GM18511 (cell line): ENCODE results near the gene LRRC26.

ENCODE experiments used
- ATAC-seq: cut with Tn5 transposase; IDR thresholded peaks from one replicate; pipeline ENCODE4 v1.9.1; 2021; ENCODE audit warnings: mild to moderate bottlenecking, moderate library complexity; ENCODE audit not compliant: unreplicated experiment

LRRC26 gene, protein sequence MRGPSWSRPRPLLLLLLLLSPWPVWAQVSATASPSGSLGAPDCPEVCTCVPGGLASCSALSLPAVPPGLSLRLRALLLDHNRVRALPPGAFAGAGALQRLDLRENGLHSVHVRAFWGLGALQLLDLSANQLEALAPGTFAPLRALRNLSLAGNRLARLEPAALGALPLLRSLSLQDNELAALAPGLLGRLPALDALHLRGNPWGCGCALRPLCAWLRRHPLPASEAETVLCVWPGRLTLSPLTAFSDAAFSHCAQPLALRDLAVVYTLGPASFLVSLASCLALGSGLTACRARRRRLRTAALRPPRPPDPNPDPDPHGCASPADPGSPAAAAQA

DNA sequence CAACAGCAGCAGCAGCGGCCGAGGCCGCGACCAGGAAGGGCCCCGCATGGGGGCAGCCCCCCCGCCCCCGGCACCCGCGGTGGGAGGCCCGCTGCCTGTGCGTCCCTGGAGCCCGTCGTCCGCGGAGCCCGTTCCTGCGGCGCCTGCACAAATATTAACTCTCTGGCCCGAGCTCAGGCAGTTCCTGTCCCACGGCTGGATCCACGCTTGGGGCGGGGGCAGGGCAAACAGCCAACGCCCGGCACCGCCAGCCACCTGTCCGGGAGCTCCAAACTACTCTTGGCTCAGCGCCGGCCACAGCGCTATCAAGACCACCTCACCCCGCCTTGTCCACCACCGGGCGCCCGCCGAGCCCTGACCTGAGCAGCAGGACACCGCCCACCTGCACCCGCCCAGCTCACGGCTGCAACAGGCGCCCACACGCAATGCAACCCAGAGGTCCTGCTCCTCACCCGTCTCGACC lies at the start of gene LRRC26:
Gene LRRC26 (minus strand): TSS at position 156 of the 463 bp plus-strand sequence. CDS start 108 bp downstream, at position 48.
- no peak for ATAC-seq

DNA sequence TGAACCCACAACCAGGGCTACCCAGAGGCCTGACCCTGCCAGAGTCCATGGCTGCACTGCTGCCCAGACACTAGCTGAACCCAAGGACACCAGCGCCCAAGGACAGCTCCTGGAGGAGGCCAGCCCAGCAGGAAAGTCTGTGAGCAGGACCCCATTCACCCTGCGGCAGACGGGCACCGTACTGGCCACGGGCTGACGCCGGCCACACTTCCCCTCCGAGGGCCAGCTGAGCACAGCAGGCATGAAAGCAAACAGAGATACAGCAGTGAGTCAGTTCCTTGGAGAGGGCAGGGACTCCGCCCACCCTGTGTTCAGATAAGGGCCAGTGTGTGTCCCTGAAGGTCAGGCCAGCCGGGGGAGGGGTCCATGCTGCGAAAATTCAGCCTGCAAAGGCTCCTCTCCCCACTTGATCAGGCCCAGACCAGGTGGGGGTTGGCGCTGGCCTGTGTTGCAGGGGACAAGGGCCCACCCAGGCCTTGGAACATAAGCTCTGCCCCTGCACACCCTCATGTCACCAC lies 49.0 kb upstream of the LRRC26 start:
- ATAC-seq, result no peak

DNA sequence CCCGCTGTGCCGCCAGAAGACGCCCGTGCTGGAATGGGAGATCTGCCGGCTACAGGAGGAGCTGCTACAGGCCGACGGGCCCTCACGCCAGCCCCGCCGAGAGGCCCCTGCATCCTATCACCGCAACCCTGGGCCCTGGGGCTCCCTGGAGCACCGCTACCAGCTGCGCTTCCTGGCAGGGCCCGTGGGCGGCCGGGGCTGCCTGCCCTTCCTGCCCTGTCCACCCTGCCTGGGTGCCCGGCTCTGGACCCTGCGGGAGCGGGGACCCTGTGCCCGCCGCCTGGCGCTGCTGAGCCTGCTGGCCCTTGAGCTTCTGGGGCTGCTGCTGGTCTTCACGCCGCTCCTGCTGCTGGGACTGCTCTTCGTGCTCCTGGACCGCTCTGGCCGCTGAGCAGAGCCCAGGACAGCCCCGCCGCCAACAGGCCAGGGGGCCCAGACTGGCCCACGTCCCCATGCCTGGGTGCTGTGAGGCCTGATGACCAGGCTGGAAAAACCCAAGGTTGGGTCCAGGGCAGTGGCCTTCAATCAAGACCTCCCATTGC lies 48.4 kb upstream of the LRRC26 start:
- no peak for ATAC-seq

DNA sequence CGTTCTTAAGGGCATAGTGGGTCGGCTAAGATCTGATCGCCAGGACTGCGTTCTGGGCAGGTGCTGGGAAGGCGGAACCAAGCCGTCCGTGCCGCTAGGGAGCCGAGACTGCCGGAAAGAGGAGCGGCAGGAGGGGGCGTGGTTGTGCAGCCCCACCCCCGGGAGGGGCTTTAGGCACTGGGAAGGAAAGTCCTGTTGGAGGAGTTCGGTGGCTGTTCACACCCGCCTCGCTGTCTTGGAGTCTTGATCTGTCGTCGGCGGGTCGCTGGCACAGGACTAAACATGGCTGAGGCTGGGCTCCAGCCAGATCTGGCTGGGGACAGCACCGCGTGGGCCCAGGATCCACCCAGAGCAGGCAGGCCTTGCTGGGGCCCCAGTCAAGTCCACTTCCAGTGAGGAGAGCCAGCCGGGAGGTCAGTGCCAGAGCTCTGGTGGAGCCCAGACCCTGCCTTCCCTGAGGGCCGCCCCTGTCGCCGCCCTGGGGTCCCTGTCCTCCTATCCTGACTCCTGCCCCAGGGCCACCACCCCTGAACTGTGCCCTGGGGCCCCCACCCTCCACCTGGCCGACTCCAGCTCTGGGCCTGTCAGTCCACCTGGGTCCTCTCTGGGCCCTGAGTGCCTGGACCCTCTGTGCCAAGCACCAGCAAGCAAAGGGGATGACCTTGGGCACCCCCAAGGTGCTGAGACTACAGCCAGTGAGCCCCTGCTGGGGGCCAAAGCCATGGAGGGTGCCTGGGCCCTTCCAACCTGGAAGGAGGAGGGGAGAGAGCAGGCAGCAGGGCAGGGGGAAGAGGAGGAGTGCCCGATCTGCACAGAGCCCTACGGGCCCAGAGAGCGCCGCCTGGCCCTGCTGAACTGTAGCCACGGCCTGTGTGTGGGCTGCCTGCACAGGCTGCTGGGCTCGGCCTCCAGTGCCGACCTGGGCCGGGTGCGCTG lies 47.7 kb upstream of the LRRC26 start:
- no peak for ATAC-seq

DNA sequence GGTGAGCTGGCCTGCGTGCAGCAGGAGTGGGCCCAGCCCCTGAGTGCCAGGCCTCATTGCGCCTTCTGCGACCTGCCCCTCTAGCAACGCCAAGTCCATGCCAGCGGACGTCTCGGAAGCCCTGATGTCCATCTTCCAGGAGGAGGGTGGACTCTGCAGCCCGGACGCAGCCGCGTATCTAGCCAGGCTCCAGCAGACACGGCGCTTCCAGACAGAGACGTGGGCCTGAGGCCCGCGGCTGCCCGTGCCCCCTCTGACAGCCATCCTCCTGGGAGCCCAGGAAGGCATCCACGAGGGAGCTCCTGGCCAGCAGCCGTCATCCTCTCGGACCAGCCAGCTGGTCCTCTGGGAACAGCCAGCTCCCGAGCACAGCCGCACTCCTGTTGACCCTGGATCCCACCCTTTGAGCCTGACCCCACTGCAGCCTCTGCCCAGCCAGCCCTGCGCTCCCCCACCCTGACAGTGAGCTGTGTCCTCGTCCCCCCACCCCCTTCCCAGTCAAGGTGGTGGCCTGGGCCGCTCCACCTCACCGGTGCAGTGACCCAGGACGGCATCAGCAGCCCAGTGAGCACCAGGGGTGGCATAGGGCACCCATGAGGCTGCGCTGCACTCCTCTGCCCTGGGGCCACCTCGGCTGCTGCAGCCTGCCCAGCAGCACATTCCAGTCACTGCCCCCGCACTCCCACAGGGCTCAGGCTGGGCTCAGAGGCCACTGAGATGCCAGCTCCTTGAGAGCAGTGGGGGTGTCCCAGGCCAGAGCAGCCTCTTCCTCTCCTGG lies 46.5 kb upstream of the LRRC26 start:
- no peak for ATAC-seq

DNA sequence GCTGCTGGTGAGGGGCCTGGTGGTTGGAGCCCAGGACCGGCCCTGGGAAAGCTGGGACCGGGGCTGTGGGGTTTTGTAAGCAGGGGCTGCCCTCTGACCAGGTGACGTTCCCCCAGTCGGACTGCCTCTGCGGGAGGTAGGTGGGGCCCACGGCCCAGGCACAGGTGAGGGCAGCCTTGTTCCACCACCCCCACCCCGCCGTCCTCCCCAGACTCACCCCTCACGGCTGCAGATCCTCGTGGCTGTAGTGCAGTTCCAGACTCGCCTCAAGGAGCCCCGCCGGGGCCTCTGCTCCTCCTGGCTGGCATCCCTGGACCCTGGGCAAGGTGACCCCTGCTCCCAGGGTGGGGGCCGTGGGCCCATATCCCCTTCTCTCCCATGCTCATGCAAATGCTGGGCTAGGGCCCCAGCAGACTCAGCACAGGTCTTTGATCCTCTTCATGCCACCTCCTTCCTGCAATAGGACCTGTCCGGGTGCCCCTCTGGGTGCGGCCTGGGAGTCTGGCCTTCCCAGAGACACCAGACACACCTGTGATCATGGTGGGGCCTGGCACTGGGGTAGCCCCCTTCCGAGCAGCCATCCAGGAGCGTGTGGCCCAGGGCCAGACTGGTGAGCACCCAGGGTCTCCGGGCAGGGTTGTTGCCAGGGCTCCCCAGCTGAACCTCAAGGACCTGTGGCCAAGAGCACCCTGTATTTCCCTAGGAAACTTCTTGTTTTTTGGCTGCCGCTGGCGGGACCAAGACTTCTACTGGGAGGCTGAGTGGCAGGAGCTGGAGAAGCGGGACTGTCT lies 45.5 kb upstream of the LRRC26 start:
- ATAC-seq, result no peak

DNA sequence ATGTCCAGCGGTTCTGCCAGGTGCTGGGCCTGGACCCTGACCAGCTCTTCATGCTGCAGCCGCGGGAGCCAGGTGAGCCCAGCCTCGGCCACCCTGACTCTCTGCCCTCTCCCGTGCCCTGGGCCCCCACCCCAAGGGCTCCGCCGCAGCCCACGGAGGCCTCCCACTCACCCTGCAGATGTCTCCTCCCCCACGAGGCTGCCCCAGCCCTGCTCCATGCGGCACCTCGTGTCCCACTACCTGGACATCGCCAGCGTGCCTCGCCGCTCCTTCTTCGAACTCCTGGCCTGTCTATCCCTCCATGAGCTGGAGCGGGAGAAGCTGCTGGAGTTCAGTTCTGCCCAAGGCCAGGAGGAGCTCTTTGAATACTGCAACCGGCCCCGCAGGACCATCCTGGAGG lies 44.8 kb upstream of the LRRC26 start:
- no peak for ATAC-seq

DNA sequence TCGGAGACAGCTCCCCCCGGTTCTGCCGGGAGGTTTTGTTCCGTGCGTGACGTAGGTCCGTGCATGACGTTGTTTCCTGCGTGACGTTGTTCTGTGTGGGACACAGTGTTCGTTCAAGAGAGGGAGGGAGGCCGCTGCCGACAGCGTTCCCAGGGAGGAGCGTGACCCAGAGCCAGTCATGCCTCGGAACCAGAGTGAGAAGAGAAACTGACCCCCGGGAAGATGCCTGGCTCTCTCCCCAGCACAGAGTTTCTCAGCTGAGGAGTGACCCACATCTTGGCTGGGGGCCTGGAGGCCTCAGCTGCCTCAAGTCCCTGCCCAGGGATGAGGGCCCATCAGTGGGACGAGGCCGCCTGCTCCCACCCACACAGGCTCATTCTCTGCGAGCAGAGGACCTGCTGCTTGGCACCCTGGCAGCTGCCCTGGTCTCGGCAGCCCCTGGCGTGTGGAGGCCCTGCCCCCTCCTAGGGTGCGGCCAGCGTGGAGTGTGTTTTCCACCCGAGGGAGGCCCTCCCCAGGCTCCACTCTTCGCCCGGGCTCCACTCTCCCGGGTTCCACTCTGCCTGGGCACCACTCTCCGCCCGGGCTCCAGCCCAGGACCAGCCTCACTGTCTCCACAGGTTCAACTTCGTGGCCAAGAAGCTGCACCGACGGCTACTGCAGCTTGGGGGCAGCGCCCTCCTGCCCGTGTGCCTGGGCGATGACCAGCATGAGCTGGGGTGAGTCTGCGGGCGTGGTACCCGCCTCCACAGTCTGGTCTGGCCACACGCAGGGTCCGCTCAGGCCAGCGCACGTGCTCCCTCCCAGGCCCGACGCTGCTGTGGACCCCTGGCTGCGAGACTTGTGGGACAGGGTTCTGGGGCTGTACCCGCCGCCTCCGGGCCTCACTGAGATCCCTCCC lies 43.6 kb upstream of the LRRC26 start:
- no peak for ATAC-seq

DNA sequence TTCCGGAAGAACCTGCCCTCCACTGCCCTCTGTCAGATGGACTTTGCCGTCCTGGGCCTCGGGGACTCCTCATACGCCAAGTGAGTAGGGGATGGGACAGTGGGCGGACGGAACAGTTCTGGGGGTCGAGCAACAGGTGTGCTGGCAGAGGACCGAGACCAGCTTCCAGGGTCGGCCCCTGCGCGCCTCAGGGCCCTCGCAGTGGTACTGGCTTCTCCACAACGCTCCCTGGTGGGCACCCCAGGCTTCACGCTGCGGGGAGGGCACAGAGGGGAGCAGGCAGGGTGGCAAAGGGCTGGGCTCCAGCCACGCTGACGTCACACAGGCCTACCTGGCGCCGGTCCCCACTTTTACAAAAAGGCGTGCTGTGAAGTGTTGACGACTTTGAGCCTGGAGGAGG lies 42.7 kb upstream of the LRRC26 start:
- ATAC-seq, result no peak

DNA sequence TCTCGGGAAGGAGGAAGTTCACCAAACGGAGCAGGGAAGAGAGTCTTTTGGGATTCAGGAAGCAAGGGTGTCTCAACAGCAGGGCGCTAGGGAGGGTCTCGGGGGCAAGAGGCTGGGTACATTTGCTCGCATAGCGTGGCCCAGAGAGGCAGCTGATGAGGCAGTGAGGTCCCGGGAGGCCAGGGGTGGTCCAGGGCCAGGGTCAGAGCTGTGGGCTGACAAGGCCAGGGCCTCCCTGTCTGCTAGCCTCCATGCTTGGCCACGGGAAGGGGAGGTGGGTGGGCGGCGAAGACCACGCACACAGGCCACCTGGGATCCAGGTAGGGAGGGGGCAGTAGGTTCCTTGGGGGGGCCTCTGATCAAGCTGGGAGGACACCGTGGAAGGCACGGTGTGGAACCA lies 41.7 kb upstream of the LRRC26 start:
- no peak for ATAC-seq

DNA sequence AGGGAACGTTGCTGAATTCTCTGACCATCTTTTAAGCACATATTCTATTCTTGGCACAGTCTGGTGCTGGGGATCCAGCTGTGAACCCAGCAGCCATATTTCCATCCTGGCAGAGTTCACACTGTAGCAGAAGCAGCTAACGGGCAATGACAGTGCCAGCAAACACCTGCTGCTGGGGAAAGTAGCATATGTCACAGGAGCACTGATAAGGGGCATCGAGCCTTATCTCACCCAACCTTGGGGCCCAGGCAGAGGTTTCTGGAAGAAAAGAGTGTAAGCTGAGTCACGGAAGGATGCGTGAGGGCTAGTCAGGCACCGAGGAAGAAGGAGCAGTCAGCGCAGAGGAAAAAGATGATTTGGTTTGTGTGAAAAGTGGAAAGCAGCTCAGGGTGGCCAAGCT lies 36.8 kb upstream of the LRRC26 start:
- ATAC-seq, result no peak

DNA sequence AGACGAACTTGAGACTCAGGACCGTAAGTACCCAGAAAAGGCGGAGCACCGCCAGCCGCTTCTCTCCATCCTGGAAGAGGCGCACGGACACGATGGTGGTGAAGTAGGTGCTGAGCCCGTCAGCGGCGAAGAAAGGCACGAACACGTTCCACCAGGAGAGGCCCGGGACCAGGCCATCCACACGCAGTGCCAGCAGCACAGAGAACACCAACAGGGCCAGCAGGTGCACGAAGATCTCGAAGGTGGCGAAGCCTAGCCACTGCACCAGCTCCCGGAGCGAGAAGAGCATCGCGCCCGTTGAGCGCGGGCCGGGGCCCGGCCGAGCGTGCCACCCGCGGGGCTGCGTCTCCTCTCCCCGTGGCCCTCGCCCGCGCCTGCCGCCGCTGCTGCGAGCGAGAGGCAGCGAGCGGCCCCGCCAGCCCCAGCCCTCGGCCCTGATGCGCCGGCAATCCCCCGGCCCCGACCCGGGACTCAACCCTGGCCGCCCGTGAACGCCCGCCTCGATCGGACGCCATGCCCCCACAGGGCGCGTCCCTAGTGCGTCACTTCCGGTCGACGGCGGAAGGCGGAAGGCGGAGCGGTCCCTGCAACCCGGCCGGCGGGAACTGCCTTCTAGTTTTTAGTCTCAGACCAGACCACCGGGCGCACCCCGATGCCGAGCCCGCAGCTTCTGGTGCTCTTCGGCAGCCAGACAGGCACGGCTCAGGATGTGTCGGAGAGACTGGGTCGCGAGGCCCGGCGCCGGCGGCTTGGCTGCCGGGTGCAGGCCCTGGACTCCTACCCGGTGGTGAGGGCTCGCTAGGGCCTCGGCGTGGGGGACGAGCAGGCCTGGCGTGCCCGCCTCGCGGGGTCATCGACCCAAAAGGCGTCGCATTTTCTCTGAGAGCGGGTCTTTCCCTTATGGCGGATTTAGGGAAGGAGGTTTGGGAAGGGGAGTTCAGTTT lies 35.5 kb upstream of the LRRC26 start, which contains the start of the genes NDOR1 and TMEM203:
Gene NDOR1 (plus strand): TSS at position 575 of the 944 bp plus-strand sequence. CDS start 78 bp downstream, at position 653.
Gene TMEM203 (minus strand): TSS at position 523 of the 944 bp plus-strand sequence. CDS start 234 bp downstream, at position 289.
- ATAC-seq, result peak; percentile 47

DNA sequence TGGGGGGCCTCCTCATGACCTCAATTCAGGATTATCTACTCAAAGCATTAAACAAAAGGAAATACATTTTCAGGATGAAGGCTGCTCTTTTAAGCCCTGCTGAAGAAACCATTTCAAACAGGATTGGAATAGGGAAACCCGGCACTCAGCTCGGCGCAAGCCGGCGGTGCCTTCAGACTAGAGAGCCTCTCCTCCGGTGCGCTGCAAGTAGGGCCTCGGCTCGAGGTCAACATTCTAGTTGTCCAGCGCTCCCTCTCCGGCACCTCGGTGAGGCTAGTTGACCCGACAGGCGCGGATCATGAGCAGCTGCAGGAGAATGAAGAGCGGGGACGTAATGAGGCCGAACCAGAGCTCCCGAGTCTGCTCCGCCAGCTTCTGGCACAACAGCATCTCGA lies 34.9 kb upstream of the LRRC26 start:
- no peak for ATAC-seq

DNA sequence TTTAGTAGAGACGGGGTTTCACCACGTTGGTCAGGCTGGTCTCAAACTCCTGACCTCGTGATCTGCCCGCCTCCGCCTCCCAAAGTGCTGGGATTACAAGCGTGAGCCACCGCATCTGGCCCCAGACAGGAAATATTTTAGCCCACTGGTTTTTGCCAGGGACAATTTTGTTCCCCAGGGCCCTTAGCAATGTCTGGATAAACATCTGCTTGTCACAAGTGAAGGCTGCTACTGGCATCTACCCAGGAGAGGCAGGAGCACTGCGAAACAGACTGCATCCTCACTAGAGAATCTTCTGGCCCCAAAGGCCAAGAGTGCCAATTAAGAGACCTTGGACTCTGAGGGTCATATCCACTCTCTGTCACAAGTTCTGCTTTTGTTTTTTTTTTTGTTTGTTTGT lies 33.1 kb upstream of the LRRC26 start:
- ATAC-seq, result no peak

DNA sequence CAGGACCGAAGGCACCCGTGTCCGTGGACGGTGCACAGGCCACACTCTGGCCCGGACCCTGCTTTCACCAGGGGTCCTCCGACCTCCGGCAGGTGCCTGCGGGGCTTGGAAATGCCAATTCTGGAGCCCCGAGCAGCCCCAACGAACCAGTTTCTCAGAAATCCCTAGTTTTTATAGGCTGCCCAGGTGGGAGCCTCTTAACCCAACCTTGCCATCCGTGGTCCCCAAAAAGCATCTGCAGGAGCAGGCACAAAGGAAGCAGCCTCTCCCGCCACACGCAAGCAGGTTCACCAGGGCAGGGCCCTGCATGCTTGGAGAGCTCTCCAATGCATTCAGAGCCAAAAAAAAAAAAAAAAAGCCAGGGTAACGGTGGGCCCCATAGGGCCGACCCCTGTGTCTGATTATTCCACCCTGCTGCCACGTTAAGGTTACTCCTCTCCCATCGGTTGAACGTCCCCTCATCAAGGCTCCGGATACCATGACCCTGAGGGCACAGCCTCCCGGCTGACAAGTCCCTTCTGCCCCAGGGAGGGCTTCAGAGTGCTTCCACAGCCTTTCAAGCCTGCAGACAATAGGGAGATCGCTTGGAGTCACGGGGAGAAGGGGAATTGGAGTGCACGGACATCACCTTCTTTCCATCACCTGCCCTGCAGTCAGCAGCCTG lies 31.5 kb upstream of the LRRC26 start:
- no peak for ATAC-seq

DNA sequence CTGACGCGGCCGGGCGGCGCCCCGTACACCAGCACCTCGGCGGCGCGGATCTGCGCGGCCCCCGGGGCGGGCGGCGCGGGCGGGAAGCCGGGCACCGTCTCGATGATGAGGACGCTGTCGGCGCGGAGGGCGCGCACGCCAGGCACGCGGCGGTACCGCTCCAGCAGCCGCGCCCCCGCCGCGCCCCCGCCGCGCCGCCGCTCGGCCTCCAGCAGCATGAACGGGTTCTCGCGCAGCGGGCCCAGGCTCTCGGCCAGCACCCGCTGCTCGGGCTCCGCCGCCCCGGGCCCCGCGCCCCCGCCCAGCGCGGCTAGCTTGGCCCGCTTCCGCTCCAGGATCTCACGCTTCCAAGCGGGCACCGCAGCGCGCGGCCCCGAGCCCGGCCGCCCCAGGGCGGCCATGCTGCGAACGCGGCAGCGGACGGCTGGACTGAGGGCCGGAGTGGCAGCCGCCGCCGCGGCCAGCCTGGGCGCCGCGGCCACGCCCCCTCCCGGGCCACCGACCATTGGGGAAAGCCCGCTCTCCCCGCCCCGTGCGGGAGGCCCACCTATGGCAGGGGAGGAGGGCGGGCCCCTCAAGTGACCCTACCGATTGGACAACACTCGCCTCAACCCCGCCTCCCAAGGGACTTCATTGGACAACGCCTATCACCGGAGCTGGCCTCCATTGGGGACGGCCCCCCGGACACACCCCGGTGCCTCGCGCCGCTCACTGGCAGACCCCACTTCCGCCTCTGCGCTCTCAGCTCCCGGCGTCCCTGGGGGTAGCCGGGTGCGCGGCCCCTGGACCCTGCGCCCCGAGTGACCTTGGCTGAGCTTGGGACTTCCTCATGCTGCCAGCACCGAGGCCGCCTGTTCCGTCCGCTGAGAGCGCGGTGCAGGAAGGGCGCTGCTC lies 30.7 kb upstream of the LRRC26 start, which contains the start of gene TPRN:
Gene TPRN (minus strand): TSS at position 431 of the 894 bp plus-strand sequence. CDS start 30 bp downstream, at position 401.
- ATAC-seq, result peak; percentile 89
